ENCODE measurements around the gene CASTOR1.

The CASTOR1 gene

GRCh38 chr22:30244066-30244465, 45.2 kb downstream of the CASTOR1 start:
- no peak for DNase-seq (ENCODE audit: low spot score)

- DNase-seq (ENCODE audit: low spot score) = no peak
Measured at GRCh38 chr22:30243661-30244060, 45.6 kb downstream of the CASTOR1 start.

- no peak for DNase-seq (ENCODE audit: low spot score)
Measured at GRCh38 chr22:30241576-30242371, 47.5 kb downstream of the CASTOR1 start.

- DNase-seq (ENCODE audit: low spot score) = no peak
Measured at GRCh38 chr22:30240541-30241417, 48.5 kb downstream of the CASTOR1 start.

- DNase-seq (ENCODE audit: low spot score) = no peak
Measured at GRCh38 chr22:30239488-30240405, 49.6 kb downstream of the CASTOR1 start.

- no peak for DNase-seq (ENCODE audit: low spot score)
Measured at GRCh38 chr22:30238661-30239487, 50.4 kb downstream of the CASTOR1 start.

GRCh38 chr22:30238136-30238535, 51.2 kb downstream of the CASTOR1 start:
- DNase-seq (ENCODE audit: low spot score) = no peak

GRCh38 chr22:30236875-30237274, 52.4 kb downstream of the CASTOR1 start:
- DNase-seq (ENCODE audit: low spot score) = no peak

- DNase-seq (ENCODE audit: low spot score) = no peak
Measured at GRCh38 chr22:30235687-30236170, 53.6 kb downstream of the CASTOR1 start.

All from COLO829 (cell line).